ENCODE results near the gene SREBF2. TPM values are rescaled to one million over a fixed set of nuclear protein-coding genes. Genes with fewer than 3 reads are reported as not detected.
A peak's percentile ranks its signal among the peaks of the same experiment; 100 is the strongest.

SREBF2 gene
- total and polyA plus RNA-seq, 10 of the 15 experiments (the other 5 are each of a cell fraction or from before 2014, with no cell fraction given) = 2.4 to 177 (median 78.8) TPM

DNA sequence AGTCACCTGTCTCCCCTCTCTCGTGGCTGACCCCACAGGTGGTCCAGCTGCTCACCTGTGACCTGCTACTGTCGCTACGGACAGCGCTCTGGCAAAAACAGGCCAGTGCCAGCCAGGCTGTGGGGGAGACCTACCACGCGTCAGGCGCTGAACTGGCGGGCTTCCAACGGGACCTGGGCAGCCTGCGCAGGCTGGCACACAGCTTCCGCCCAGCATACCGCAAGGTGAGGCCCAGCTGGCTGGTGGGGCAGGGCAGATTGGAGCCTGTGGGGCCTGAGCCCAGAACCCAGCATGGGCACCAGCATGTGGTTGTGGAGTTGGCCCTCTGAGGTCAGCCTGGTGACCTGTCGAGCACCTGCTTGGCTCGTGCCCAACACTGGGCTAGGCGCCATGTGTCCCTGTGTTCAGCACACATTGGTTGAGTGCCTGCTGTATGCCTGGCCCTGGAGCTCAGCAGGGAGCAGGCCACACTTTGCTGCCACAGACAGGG lies 70.1 kb downstream of the SREBF2 start (continued):
- TF ChIP-seq, protein P1, sequence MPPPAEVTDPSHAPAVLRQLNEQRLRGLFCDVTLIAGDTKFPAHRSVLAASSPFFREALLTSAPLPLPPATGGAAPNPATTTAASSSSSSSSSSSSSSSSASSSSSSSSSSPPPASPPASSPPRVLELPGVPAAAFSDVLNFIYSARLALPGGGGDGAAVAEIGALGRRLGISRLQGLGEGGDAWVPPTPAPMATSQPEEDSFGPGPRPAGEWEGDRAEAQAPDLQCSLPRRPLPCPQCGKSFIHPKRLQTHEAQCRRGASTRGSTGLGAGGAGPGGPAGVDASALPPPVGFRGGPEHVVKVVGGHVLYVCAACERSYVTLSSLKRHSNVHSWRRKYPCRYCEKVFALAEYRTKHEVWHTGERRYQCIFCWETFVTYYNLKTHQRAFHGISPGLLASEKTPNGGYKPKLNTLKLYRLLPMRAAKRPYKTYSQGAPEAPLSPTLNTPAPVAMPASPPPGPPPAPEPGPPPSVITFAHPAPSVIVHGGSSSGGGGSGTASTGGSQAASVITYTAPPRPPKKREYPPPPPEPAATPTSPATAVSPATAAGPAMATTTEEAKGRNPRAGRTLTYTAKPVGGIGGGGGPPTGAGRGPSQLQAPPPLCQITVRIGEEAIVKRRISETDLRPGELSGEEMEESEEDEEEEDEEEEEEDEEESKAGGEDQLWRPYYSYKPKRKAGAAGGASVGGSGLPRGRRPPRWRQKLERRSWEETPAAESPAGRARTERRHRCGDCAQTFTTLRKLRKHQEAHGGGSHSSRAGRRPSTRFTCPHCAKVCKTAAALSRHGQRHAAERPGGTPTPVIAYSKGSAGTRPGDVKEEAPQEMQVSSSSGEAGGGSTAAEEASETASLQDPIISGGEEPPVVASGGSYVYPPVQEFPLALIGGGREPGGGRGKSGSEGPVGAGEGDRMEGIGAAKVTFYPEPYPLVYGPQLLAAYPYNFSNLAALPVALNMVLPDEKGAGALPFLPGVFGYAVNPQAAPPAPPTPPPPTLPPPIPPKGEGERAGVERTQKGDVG (CRISPR knock-in tag; IDR thresholded peaks at IDR 0.05) = no peak
- TF ChIP-seq POLR2A (IDR thresholded peaks at IDR 0.05; ENCODE audit: low read depth, low read length) (peak; percentile 78), PML (IDR thresholded peaks at IDR 0.05; ENCODE audit: low read length) (0 out of 2 replicates have a peak, but pooled peaks have one; percentile 50)
- TF ChIP-seq, protein P2, sequence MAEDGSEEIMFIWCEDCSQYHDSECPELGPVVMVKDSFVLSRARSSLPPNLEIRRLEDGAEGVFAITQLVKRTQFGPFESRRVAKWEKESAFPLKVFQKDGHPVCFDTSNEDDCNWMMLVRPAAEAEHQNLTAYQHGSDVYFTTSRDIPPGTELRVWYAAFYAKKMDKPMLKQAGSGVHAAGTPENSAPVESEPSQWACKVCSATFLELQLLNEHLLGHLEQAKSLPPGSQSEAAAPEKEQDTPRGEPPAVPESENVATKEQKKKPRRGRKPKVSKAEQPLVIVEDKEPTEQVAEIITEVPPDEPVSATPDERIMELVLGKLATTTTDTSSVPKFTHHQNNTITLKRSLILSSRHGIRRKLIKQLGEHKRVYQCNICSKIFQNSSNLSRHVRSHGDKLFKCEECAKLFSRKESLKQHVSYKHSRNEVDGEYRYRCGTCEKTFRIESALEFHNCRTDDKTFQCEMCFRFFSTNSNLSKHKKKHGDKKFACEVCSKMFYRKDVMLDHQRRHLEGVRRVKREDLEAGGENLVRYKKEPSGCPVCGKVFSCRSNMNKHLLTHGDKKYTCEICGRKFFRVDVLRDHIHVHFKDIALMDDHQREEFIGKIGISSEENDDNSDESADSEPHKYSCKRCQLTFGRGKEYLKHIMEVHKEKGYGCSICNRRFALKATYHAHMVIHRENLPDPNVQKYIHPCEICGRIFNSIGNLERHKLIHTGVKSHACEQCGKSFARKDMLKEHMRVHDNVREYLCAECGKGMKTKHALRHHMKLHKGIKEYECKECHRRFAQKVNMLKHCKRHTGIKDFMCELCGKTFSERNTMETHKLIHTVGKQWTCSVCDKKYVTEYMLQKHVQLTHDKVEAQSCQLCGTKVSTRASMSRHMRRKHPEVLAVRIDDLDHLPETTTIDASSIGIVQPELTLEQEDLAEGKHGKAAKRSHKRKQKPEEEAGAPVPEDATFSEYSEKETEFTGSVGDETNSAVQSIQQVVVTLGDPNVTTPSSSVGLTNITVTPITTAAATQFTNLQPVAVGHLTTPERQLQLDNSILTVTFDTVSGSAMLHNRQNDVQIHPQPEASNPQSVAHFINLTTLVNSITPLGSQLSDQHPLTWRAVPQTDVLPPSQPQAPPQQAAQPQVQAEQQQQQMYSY (CRISPR knock-in tag; IDR thresholded peaks at IDR 0.05) = no peak
